ENCODE data around the gene PBXIP1.

Gene PBXIP1

GRCh38 chr1:154895798-154896197, 60.1 kb downstream of the PBXIP1 start:
- no peak for DNase-seq (ENCODE audit: low read depth in 2 of 2)

All from stimulated activated CD8-positive, alpha-beta memory T cell treated with anti-CD3 and anti-CD28 coated beads, Interleukin-15, amount 100 ng/mL, for 4 hours (primary cell).